ENCODE data around the gene PNRC2. TPM values are rescaled to one million over a fixed set of nuclear protein-coding genes. Genes with fewer than 3 reads are reported as not detected.
"Not testable (repeated sequence)": the region's sequence is repeated elsewhere in the genome, so short reads cannot be mapped to it uniquely, and the experiment has no call there.

The PNRC2 gene
- total RNA-seq, 3 donors from 2014 or later, result 116 to 137 (median 121) TPM

DNA sequence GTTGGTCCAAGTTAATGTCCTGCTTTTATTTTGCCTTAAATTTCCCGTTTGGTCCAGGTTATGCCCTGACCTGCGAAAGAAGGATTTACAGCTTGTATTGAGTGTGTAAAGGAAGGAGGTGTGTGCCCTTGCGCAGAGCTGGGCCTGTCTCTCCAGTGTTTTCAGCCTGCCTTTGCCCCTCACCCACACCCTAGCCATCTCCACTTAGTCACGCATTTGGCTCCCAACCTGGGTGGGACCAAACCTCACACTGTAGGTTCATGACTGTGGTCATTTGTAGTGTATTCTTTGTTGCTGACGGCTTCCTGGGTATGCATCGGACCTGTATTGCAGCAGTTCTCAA is 21.1 kb downstream of the PNRC2 start:
- intact Hi-C loops (cut with DNase I, micrococcal nuclease), result no loop called here
- ATAC-seq, result peak; percentile 11

DNA sequence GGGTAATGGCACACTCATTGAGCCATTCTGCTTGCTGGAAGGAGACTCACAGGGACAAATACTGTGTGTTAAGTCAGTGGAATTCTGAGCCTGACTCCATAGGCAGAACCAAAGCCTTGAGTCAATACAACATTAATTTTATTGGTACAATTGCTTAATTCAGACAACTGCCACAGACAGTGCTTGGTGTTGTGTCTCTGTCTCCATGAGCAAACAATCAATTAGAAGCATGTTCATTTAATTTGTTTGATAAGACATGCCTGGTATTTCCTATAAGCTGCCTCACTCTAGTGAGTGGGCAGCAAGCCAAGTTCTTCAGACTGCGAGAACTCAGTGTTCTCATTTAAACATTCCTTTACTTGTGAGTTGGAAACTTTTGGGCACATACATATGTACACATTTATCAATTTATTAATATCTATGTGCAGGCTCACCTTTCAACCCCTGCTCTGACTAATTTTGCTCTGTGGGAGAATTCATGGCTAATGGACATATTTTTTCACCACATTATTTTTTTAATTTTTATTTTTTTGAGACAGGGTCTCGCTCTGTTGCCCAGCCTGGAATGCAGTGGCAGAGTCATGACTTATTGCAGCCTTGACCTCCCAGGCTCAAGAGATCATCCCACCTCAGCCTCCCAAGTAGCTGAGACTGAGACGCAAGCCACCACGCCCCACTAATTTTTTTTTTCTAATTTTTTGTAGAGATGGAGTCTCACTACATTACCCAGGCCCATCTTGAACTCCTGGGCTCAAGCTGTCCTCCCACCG is 25.0 kb downstream of the PNRC2 start:
- intact Hi-C loops (cut with DNase I, micrococcal nuclease), result no loop called here
- peak in 1 of 3 donors; percentile 46 for DNase-seq
- TF ChIP-seq CTCF (IDR thresholded peaks at IDR 0.05), result no peak
- Histone ChIP-seq H3K9me3 (no peaks in the 10 kb centered on the region), H3K36me3 (ENCODE audit: low read depth) (no peaks in the 10 kb centered on the region), H3K4me3 (no peak overlapping the region), H3K4me1 (ENCODE audit: low read depth) (peaks cover 17% of the 10 kb centered on the region)
- no peak for ATAC-seq

More for the DNA sequence above, 21.1 kb downstream of the PNRC2 start:
- H3K36me3 ChIP-seq (ENCODE audit: low read depth), result no peaks in the 10 kb centered on the region
- H3K4me1 ChIP-seq (ENCODE audit: low read depth), result peaks cover 32% of the 10 kb centered on the region
- DNase-seq, result peak in 2 of 3 donors; percentile 43 to 49
- no peak overlapping the region for H3K4me3 ChIP-seq
- H3K9me3 ChIP-seq, result no peaks in the 10 kb centered on the region
- TF ChIP-seq CTCF (IDR thresholded peaks at IDR 0.05), result no peak

- ATAC-seq; H3K9me3 ChIP-seq; DNase-seq; H3K36me3 ChIP-seq (ENCODE audit: low read depth); intact Hi-C loops (cut with DNase I, micrococcal nuclease); H3K4me1 ChIP-seq (ENCODE audit: low read depth); H3K4me3 ChIP-seq: not testable (repeated sequence)
Measured at GRCh38 chr1:23987038-23987437, 27.4 kb downstream of the PNRC2 start.

DNA sequence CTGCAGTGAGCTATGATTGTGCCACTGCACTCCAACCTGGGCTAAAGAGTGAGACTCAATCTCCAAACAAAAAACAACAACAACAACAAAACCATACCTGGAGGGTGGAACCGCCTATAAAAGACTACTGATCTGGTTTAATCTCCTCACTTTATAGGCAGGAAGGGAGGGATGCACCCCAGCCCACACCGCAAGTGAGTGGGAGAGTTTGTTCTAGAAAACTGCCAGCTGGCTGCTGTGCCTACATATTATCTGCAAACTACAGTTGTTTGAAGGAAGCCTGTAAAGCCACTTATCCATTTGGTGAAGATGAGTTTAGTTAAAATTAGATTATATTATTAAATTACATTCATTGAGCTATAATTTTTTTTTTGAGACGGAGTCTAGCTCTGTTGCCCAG is 29.6 kb downstream of the PNRC2 start:
- peaks cover 3% of the 10 kb centered on the region for H3K4me1 ChIP-seq (ENCODE audit: low read depth)
- no peaks in the 10 kb centered on the region for H3K9me3 ChIP-seq
- no peaks in the 10 kb centered on the region for H3K36me3 ChIP-seq (ENCODE audit: low read depth)
- DNase-seq (no peak), ATAC-seq (no peak)
- no peak for TF ChIP-seq CTCF (IDR thresholded peaks at IDR 0.05)
- intact Hi-C loops (cut with DNase I, micrococcal nuclease), result no loop called here
- no peak overlapping the region for H3K4me3 ChIP-seq

DNA sequence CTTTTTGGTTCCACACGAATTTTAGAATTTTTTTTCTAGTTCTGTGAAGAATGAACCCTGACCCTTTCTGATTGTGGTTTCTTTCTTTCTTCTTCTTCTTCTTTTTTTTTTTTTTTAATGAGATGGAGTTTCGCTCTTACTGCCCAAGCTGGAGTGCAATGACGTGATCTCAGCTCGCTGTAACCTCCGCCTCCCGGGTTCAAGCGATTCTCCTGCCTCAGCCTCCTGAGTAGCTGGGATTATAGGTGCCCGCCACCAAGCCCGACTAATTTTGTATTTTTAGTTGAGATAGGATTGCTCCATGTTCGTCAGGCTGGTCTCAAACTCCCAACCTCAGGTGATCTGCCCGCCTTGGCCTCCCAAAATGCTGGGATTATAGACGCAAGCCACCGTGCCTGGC is 32.4 kb downstream of the PNRC2 start:
- H3K4me1 ChIP-seq (ENCODE audit: low read depth); DNase-seq; H3K4me3 ChIP-seq; ATAC-seq; intact Hi-C loops (cut with DNase I, micrococcal nuclease); H3K36me3 ChIP-seq (ENCODE audit: low read depth); H3K9me3 ChIP-seq: not testable (repeated sequence)

- DNase-seq (no peak), ATAC-seq (no peak)
- TF ChIP-seq CTCF (IDR thresholded peaks at IDR 0.05), result no peak
- Histone ChIP-seq H3K9me3 (no peaks in the 10 kb centered on the region), H3K4me1 (ENCODE audit: low read depth) (no peaks in the 10 kb centered on the region), H3K4me3 (no peak overlapping the region), H3K36me3 (ENCODE audit: low read depth) (no peaks in the 10 kb centered on the region)
- intact Hi-C loops (cut with DNase I, micrococcal nuclease), result no loop called here
Measured at GRCh38 chr1:23995431-23995837, 35.8 kb downstream of the PNRC2 start.

Measured in mucosa of descending colon (tissue), 3 donors.